SU-DHL-6 (cell line): ENCODE results near the gene CDK18.

ENCODE experiments used
- CTCF ChIP-seq: fragments of 200-600 bp; sonication (generic); IDR thresholded peaks from one replicate; pipeline ENCODE4 v1.5.1; 2017; ENCODE audit warnings: antibody characterized with exemption, mild to moderate bottlenecking, low read length, moderate library complexity; ENCODE audit not compliant: insufficient read depth, poor library complexity, severe bottlenecking
- EZH2phosphoT487 ChIP-seq: fragments of 200-600 bp; sonication (generic), shearing (Covaris generic); conservative IDR thresholded peaks from 2 replicates; pipeline ENCODE4 v1.6.1; 2018; ENCODE audit warnings: mild to moderate bottlenecking, antibody characterized with exemption, low read length, moderate library complexity, mixed read lengths

- no peak for TF ChIP-seq CTCF
- TF ChIP-seq EZH2phosphoT487 = no peak
Observed at GRCh38 chr1:205481629-205482151, 22.8 kb upstream of the CDK18 start.
